Neural progenitor cell (in vitro differentiated cells): Measurements from ENCODE around the gene CHD6.

Experiments used
- CTCF ChIP-seq: fragments of 200-600 bp; sonication (generic); IDR thresholded peaks from 2 replicates; pipeline ENCODE4 v1.5.1; 2017; ENCODE audit warnings: antibody characterized with exemption, mild to moderate bottlenecking
- EZH2 ChIP-seq: fragments of 200-600 bp; sonication (generic); IDR thresholded peaks from 2 replicates; pipeline ENCODE4 v1.6.1; 2017; ENCODE audit warnings: antibody characterized with exemption, mild to moderate bottlenecking, moderate library complexity

- no peak for TF ChIP-seq CTCF
- no peak for TF ChIP-seq EZH2
These were observed 193.6 kb downstream of the CHD6 start for GRCh38 chr20:41424546-41424945.
